Measurements from ENCODE around the gene ADAM8. TPM values are rescaled to one million over a fixed set of nuclear protein-coding genes. Genes with fewer than 3 reads are reported as not detected.
A peak's percentile ranks its signal among the peaks of the same experiment; 100 is the strongest.

ADAM8 gene
- polyA plus RNA-seq, 1 donor: 5.9 TPM

DNA sequence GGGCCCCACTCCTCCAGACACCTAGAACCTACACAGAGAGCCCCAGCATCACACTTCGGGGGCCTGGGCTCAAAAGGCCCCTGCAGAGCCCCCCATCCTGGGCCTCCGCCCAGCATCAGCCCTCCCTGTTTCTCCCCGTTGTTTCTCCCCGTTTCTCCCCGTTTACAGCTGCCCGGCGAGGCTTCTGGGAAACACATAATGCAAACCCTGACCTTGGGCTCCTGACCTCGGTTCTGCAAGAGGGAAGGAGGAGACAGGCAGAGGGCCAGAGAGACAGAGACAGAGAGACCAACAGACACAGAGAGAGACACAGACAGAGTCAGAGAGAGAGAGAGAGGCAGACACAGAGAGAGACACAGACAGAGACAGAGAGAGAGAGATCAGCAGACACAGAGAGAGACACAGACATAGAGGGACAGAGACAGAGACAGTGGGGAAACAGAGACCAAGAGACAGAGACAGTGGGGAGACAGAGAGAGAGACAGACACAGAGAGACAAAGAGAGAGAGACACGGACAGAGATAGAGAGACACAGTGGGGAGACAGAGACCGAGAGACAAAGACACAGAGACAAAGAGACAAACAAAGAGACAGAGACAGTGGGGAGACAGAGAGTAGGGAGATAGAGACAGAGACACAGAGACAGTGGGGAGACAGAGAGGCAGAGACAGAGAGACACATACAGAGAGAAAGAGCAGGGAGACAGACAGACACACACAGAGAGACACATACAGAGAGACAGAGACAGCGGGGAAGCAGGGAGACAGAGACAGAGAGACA, 26.5 kb downstream of the ADAM8 start:
- peaks cover 4% of the 10 kb centered on the region for H3K27me3 ChIP-seq (ENCODE audit: control insufficient read depth, insufficient read depth, low read length)
- no peaks in the 10 kb centered on the region for H3K9me3 ChIP-seq (ENCODE audit: control insufficient read depth, low read depth, low read length)
- H3K4me3 ChIP-seq (ENCODE audit: low read length): no peak overlapping the region
- 100% methylated on average over 2 of the region's 11 CpGs for WGBS (ENCODE audit: insufficient coverage, low lambda C conversion rate)
- H3K36me3 ChIP-seq (ENCODE audit: control insufficient read depth, insufficient read depth, low read length): no peaks in the 10 kb centered on the region
- no peak for DNase-seq
- peaks cover 23% of the 10 kb centered on the region for H3K4me1 ChIP-seq (ENCODE audit: control insufficient read depth, insufficient read depth, low read length)
- H3K27ac ChIP-seq (ENCODE audit: low read length): no peak overlapping the region

DNA sequence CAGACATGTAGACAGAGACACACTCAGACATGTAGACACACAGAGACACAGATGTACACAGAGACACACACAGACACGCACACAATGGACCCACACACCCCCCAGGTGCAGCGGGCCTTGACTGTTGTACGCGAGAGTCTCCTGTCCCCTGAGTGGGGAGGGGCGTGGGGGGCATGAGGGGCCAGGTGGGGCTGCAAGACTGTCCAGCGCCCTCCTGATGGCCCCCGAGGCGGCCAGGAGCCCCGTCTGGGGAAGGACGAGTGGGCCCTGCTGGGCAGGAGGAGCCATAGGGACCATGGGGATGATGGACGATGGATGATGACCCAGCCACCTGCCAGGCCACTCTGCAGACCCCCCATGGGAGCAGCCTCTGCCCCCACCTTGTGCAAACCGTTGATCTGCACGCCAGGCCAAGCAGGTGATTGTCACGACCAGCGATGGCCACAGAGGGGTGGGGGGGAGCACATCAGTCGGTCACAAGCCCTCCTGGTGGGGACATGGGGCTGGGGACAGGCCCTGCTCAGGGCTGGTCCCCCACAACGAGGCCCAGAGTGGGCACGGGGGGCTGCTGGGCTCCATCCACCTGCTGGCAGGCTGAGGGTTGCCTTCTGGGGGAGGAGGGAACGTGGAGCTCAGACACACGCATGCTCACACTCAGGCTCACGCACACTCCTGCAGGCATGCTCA, 27.4 kb downstream of the ADAM8 start:
- H3K4me1 ChIP-seq (ENCODE audit: control insufficient read depth, insufficient read depth, low read length): peaks cover 32% of the 10 kb centered on the region
- DNase-seq: no peak
- H3K9me3 ChIP-seq (ENCODE audit: control insufficient read depth, low read depth, low read length): no peaks in the 10 kb centered on the region
- H3K27me3 ChIP-seq (ENCODE audit: control insufficient read depth, insufficient read depth, low read length): peaks cover 4% of the 10 kb centered on the region
- H3K4me3 ChIP-seq (ENCODE audit: low read length): no peak overlapping the region
- WGBS (ENCODE audit: insufficient coverage, low lambda C conversion rate): no CpG with 5 or more reads among the region's 21 CpGs
- H3K27ac ChIP-seq (ENCODE audit: low read length): no peak overlapping the region
- H3K36me3 ChIP-seq (ENCODE audit: control insufficient read depth, insufficient read depth, low read length): no peaks in the 10 kb centered on the region

DNA sequence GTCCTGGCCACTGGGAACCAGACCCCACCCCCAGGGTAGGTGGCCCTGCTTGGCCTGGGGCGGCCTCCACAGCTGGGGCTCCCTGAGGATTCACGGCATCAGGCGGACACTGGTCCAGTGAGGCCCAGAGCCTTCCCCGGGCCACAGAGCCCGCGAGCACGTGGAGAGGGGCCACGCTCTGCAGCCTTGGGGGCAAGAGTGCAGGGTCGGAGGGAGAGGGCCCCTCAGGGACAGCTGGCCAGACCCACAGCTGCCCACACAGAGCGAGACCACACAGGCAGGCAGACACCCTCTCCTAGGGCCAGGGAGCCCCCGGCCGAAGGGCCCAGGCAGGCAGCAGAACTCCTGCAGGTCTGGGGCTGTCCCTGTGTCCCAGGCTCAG, 28.3 kb downstream of the ADAM8 start:
- Histone ChIP-seq H3K9me3 (ENCODE audit: control insufficient read depth, low read depth, low read length) (no peaks in the 10 kb centered on the region), H3K4me1 (ENCODE audit: control insufficient read depth, insufficient read depth, low read length) (peaks cover 41% of the 10 kb centered on the region), H3K4me3 (ENCODE audit: low read length) (no peak overlapping the region), H3K27ac (ENCODE audit: low read length) (no peak overlapping the region), H3K36me3 (ENCODE audit: control insufficient read depth, insufficient read depth, low read length) (no peaks in the 10 kb centered on the region), H3K27me3 (ENCODE audit: control insufficient read depth, insufficient read depth, low read length) (peaks cover 4% of the 10 kb centered on the region)
- DNase-seq: no peak
- WGBS (ENCODE audit: insufficient coverage, low lambda C conversion rate): no CpG with 5 or more reads among the region's 12 CpGs

DNA sequence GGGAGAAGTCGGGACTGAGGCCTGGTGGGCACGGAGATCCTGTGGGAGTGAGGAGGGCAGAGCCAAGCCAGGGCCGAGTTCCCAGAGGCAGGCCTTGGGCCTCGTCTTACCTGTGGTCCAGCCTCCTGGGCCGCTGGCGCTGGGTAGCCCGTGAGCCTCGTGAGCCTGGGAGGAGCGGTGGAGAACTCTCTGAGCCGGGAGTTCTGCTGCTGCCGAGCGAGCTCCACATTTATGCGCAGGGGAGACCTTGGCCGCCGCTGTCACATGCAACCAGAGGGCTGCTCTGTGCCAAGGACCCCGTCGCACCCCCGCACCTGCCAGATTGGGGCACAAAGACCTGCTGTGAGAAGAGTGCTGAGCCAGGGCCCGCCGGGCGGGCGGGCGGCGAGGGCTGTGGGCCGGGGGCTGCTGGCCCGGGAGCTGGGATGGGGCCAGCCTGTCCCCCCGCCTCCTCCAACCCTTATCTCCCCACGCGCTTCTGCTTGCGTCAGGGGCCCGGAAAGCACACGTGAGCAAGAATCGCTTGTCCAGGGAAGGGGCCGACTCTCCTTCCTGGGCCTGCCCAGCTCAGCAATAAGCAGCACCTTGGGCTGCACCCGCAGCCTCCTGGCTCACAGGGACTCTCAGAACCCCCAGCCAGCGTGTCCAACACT, 28.9 kb downstream of the ADAM8 start:
- Histone ChIP-seq H3K9me3 (ENCODE audit: control insufficient read depth, low read depth, low read length) (no peaks in the 10 kb centered on the region), H3K36me3 (ENCODE audit: control insufficient read depth, insufficient read depth, low read length) (no peaks in the 10 kb centered on the region), H3K27ac (ENCODE audit: low read length) (no peak overlapping the region), H3K4me3 (ENCODE audit: low read length) (no peak overlapping the region), H3K4me1 (ENCODE audit: control insufficient read depth, insufficient read depth, low read length) (peaks cover 42% of the 10 kb centered on the region), H3K27me3 (ENCODE audit: control insufficient read depth, insufficient read depth, low read length) (peaks cover 4% of the 10 kb centered on the region)
- no peak for DNase-seq
- no CpG with 5 or more reads among the region's 36 CpGs for WGBS (ENCODE audit: insufficient coverage, low lambda C conversion rate)

DNA sequence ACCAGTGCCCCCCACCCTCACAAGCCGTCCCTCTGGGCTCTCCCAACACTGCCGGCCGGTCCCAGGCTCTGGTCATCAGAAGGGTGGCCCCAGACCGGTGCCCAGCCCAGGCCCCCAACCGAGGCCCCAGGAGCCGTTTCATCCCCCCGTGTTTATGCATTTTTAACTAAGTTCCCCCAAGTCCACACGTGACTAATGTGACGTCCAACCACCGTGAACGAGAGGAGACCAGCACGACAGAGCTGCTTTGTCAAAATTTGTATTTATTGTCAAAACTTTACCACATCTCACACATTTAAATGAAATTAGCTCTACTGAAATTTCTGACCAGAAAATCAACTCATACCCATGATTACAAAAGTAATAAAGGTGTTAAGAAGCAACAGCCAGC, 30.4 kb downstream of the ADAM8 start:
- no peaks in the 10 kb centered on the region for H3K36me3 ChIP-seq (ENCODE audit: control insufficient read depth, insufficient read depth, low read length)
- no CpG with 5 or more reads among the region's 12 CpGs for WGBS (ENCODE audit: insufficient coverage, low lambda C conversion rate)
- H3K4me3 ChIP-seq (ENCODE audit: low read length): peak overlapping the region; percentile 18
- no peaks in the 10 kb centered on the region for H3K9me3 ChIP-seq (ENCODE audit: control insufficient read depth, low read depth, low read length)
- H3K4me1 ChIP-seq (ENCODE audit: control insufficient read depth, insufficient read depth, low read length): peaks cover 57% of the 10 kb centered on the region
- peaks cover 8% of the 10 kb centered on the region for H3K27me3 ChIP-seq (ENCODE audit: control insufficient read depth, insufficient read depth, low read length)
- peak in 1 of 2 donors; percentile 39 for DNase-seq
- H3K27ac ChIP-seq (ENCODE audit: low read length): peak overlapping the region; percentile 54

DNA sequence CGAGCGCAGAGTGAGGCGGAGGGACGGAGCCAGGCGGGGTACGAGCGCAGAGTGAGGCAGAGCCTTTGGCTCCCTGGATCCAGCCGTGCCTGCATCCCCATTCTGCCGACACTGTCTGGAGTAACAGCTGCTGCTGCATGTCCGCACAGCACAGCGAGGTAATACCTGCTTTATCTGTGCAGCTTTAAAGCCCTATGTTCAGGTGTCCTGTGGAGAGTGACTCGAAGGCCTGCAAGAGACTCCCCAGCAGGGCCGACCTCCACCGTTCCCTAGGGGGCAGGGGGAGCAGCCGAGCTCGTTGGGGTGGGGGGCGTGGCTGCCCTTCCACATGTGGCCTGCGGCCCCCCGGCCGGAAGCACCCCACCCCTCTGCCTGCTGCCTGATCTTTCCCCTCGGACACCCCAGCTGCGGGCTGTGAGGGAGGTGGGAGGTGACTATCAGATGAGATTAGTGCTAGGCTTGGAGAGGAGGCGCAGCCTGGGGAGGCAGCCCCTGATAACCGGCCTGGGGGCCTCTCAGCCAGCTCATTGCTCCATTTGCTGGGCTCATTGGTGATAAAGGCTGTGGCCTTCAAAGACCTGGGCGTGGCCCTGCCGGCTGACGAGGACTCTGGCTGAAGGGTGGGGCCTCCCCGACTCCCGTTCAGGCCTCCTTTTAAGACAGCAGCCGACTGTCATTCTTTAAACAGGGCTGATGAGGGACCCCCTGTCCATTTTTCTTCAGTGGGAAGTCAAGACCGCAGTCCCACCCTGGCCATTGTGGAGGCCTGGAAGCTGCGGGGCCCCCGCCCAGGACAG, 31.0 kb downstream of the ADAM8 start:
- no peaks in the 10 kb centered on the region for H3K9me3 ChIP-seq (ENCODE audit: control insufficient read depth, low read depth, low read length)
- peaks cover 8% of the 10 kb centered on the region for H3K27me3 ChIP-seq (ENCODE audit: control insufficient read depth, insufficient read depth, low read length)
- H3K4me3 ChIP-seq (ENCODE audit: low read length): peak overlapping the region; percentile 18
- peak overlapping the region; percentile 54 for H3K27ac ChIP-seq (ENCODE audit: low read length)
- H3K4me1 ChIP-seq (ENCODE audit: control insufficient read depth, insufficient read depth, low read length): peaks cover 63% of the 10 kb centered on the region
- peak; percentile 92 to 96 for DNase-seq
- no peaks in the 10 kb centered on the region for H3K36me3 ChIP-seq (ENCODE audit: control insufficient read depth, insufficient read depth, low read length)
- WGBS (ENCODE audit: insufficient coverage, low lambda C conversion rate): no CpG with 5 or more reads among the region's 33 CpGs

DNA sequence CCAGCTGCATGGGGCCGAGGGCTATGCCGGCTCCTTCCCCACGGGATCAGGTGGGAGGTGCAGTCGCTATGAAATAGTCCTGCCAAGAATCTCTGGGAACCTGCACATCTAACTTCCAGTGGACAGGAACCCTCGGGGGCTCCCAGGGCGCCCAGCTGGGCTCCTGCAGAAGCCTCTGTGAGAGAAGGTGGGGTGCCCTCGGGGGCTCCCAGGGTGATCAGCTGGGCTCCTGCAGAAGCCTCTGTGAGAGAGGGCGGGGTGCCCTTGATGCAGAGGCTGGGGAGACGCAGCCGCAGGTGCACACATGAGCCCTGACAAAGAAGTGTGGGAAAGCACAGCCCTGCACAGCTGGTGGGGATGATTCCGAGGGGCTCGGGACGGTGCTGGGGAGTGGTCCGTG, 33.1 kb downstream of the ADAM8 start:
- Histone ChIP-seq H3K27me3 (ENCODE audit: control insufficient read depth, insufficient read depth, low read length) (peaks cover 21% of the 10 kb centered on the region), H3K27ac (ENCODE audit: low read length) (no peak overlapping the region), H3K9me3 (ENCODE audit: control insufficient read depth, low read depth, low read length) (no peaks in the 10 kb centered on the region), H3K4me3 (ENCODE audit: low read length) (no peak overlapping the region), H3K36me3 (ENCODE audit: control insufficient read depth, insufficient read depth, low read length) (no peaks in the 10 kb centered on the region), H3K4me1 (ENCODE audit: control insufficient read depth, insufficient read depth, low read length) (peaks cover 60% of the 10 kb centered on the region)
- no peak for DNase-seq
- WGBS (ENCODE audit: insufficient coverage, low lambda C conversion rate): no CpG with 5 or more reads among the region's 14 CpGs

DNA sequence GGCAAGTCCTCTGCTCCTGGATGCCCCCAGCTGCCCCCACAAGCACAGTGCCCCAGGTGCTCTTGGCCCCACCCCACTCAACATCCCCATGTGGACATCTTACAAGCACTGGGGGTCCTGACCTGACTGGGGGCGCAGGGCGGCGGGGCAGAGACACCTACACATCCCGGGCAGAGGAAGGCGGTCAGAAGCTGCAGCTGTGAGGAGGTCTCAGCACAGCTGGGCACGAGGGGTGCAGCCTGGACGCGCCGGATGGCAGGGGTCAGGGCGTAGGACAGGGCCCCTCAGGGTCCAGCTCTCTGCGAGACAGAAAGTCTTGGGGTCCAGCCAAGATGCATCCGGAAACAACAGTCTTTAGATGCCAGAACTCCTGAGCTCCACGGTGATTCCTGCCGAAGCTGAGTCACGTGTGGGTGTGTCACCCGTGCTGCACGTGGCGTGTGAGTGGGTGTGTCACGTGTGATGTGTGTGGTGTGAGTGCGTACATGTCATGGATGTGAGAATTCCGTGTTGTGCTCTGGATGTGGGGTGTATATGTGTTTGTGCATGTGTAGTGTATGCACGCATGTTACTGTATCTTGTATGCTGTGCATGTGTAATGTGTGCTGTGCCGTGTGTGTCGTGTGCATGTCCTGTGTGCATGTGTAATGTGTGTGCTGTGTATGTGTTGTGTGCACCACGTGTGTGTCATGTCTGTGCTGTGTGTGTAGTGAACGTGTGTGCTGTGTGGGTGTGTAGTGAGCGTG, 33.9 kb downstream of the ADAM8 start:
- no CpG with 5 or more reads among the region's 27 CpGs for WGBS (ENCODE audit: insufficient coverage, low lambda C conversion rate)
- Histone ChIP-seq H3K4me3 (ENCODE audit: low read length) (no peak overlapping the region), H3K36me3 (ENCODE audit: control insufficient read depth, insufficient read depth, low read length) (no peaks in the 10 kb centered on the region), H3K27me3 (ENCODE audit: control insufficient read depth, insufficient read depth, low read length) (peaks cover 29% of the 10 kb centered on the region), H3K4me1 (ENCODE audit: control insufficient read depth, insufficient read depth, low read length) (peaks cover 66% of the 10 kb centered on the region), H3K9me3 (ENCODE audit: control insufficient read depth, low read depth, low read length) (peaks cover 1% of the 10 kb centered on the region), H3K27ac (ENCODE audit: low read length) (no peak overlapping the region)
- DNase-seq: no peak

DNA sequence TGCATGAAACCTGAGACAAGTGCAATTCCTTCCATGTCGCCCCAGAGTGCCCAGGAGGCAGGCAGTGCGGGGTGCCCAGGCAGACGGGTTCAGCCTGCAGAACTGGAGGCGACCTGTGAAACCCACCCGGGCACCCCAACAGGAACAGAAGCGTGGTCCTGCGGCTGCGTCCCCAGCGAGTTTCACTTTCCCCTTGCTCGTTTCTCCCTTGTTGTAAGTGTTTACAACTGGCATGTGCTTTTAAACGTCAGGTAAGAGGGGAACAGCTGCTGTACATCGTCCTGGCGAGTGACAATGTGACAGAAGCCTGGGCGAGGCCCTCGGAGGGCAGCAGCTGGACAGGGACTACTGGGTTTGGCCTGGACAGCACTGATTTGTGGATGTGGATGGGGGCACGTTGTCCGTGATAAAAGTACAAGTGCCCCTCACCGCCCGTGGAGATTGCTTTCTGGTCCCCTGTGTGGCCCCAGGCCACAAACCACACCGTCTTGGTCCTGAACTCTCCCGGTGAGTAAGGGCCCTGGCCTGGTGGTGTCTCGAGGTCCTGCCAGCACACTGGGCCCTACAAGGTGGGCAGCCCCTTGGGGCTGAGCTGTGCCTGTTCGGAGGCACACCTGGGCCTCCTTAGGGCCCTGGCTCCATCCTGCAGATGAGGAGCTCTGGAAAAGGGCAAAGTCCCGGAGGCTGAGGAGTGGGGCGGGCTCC, 35.0 kb downstream of the ADAM8 start:
- H3K27ac ChIP-seq (ENCODE audit: low read length): no peak overlapping the region
- no peak overlapping the region for H3K4me3 ChIP-seq (ENCODE audit: low read length)
- DNase-seq: peak; percentile 59 to 68
- H3K9me3 ChIP-seq (ENCODE audit: control insufficient read depth, low read depth, low read length): peaks cover 2% of the 10 kb centered on the region
- no peaks in the 10 kb centered on the region for H3K36me3 ChIP-seq (ENCODE audit: control insufficient read depth, insufficient read depth, low read length)
- no CpG with 5 or more reads among the region's 25 CpGs for WGBS (ENCODE audit: insufficient coverage, low lambda C conversion rate)
- peaks cover 67% of the 10 kb centered on the region for H3K4me1 ChIP-seq (ENCODE audit: control insufficient read depth, insufficient read depth, low read length)
- H3K27me3 ChIP-seq (ENCODE audit: control insufficient read depth, insufficient read depth, low read length): peaks cover 40% of the 10 kb centered on the region

Data from large intestine (tissue), 3 donors.